ENCODE measurements around the gene ANKS6. TPM values are rescaled to one million over a fixed set of nuclear protein-coding genes. Genes with fewer than 3 reads are reported as not detected.

The ANKS6 gene
- total RNA-seq, 1 donor from 2014 or later: 26.7 TPM

DNA sequence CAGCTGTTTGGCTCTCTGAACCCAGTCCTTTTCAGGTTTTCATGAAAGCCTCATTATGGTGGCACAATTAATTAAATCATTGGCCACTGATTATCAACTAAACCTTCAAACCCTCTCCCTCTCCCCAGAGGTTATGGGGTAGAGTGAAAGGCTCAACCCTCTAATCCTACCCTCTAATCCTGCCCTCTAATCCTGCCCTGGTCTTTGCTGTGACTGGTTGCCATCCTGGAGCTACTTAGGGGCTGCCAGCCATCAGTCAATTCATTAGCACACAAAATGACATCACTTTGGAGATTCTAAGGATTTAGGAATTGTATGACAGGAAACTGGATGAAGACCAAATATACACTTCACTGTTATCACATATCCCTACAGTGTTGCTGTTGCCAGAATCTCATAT is 36.1 kb downstream of the ANKS6 start:
- no peak overlapping the region for H3K27ac ChIP-seq
- H3K27me3 ChIP-seq: no peaks in the 10 kb centered on the region
- H3K4me3 ChIP-seq: no peak overlapping the region
- DNase-seq: no peak
- ATAC-seq: no peak
- intact Hi-C loops (cut with DNase I): no loop called here
- H3K4me1 ChIP-seq: no peaks in the 10 kb centered on the region
- TF ChIP-seq, protein P1, sequence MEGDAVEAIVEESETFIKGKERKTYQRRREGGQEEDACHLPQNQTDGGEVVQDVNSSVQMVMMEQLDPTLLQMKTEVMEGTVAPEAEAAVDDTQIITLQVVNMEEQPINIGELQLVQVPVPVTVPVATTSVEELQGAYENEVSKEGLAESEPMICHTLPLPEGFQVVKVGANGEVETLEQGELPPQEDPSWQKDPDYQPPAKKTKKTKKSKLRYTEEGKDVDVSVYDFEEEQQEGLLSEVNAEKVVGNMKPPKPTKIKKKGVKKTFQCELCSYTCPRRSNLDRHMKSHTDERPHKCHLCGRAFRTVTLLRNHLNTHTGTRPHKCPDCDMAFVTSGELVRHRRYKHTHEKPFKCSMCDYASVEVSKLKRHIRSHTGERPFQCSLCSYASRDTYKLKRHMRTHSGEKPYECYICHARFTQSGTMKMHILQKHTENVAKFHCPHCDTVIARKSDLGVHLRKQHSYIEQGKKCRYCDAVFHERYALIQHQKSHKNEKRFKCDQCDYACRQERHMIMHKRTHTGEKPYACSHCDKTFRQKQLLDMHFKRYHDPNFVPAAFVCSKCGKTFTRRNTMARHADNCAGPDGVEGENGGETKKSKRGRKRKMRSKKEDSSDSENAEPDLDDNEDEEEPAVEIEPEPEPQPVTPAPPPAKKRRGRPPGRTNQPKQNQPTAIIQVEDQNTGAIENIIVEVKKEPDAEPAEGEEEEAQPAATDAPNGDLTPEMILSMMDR (IDR thresholded peaks at IDR 0.05): no peak
- no peaks in the 10 kb centered on the region for H3K9me3 ChIP-seq
- H3K36me3 ChIP-seq: peaks cover 6% of the 10 kb centered on the region

DNA sequence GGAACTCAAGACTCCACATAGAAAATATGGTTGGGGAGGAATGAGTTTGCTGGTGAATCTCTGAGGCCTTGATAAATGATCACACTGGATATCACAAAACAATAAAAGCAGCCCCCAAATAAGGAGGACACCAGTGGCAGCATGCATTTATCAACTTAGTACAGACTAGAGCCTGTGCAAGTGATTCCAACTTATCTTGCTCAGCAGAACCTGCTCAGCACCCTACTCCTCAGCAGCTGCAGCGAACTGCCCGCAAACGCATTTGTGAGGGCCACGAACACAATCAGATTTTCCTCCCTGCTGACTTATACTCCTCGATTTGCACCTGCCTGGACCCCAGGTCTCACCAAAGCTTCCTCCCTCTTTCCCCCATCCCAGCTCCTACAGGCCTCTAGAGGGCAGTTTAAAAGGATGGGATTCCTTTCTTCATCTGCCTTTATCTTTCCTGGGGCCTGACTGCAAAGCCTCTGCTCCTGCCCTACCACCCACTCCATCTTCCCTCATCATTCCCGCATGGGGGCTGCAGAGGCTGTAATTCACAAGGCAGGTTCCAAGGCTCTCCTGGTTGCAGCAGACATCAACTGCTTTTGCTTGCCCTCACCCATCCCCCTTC is 41.2 kb downstream of the ANKS6 start:
- intact Hi-C loops (cut with DNase I): no loop called here
- TF ChIP-seq, protein P1 (IDR thresholded peaks at IDR 0.05): no peak
- H3K36me3 ChIP-seq: peaks cover 14% of the 10 kb centered on the region

DNA sequence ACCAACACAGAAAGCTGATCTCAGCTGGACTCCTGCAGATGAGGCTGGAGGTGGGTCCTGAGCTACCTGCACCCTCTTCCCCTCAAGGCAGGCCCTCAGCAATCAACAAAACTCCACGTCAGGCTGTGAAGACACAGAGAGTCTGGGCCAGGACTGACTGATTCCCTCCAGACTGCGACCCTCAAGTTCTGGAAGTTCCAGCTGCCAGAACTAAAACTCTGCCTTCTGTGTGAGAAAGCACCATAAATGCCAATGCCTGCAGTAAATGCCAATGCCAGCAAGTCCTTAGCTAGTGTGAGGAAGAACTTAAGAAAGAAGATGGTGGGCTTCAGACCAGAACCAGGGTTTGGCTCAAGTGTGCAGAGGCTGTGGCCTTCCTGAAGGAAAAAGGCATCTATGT is 45.1 kb downstream of the ANKS6 start:
- intact Hi-C loops (cut with DNase I): no loop called here
- ATAC-seq (no peak), DNase-seq (no peak)
- H3K4me3 ChIP-seq: no peak overlapping the region
- H3K27ac ChIP-seq: no peak overlapping the region
- H3K9me3 ChIP-seq: no peaks in the 10 kb centered on the region
- H3K36me3 ChIP-seq: peaks cover 20% of the 10 kb centered on the region
- no peaks in the 10 kb centered on the region for H3K4me1 ChIP-seq
- TF ChIP-seq, protein P1 (IDR thresholded peaks at IDR 0.05): no peak
- H3K27me3 ChIP-seq: no peaks in the 10 kb centered on the region

More for the DNA sequence above, 41.2 kb downstream of the ANKS6 start:
- Histone ChIP-seq H3K27me3 (no peaks in the 10 kb centered on the region), H3K4me1 (no peaks in the 10 kb centered on the region), H3K4me3 (no peak overlapping the region), H3K27ac (no peak overlapping the region), H3K9me3 (no peaks in the 10 kb centered on the region)
- ATAC-seq (no peak), DNase-seq (no peak)

DNA sequence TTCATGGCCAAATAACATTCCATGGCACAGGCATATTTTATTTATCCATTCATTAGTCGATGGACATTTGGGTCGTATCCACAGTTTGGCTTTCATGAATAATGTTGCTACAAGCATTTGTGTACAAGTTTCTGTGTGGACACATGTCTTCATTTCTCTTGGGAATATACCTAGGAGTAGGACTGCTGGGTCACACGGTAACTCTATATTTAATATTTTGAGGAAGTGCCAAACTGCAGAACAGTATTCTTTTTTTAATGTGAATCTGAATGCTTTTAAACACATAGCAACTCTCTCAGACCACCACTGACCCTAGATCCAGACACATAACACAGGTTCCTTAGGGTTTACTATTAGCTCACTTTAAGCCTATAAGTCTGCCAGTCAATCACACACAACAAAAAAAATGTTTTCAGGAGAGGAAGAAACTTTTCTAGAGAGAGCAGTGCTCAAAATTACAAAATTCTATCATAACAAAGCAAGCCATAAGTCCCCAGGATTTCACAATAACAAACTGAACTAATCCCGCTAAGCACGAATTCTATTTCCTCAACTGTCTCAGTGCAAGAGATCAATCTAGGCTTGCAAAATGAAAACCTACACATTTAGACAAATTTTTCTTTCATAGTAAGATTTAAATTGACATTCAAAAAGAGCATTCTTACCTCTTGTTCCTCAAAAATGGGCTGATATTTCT is 45.8 kb downstream of the ANKS6 start:
- DNase-seq: no peak
- no peak overlapping the region for H3K4me3 ChIP-seq
- no peak for ATAC-seq
- intact Hi-C loops (cut with DNase I): no loop called here
- no peaks in the 10 kb centered on the region for H3K27me3 ChIP-seq
- TF ChIP-seq, protein P1 (IDR thresholded peaks at IDR 0.05): no peak
- H3K9me3 ChIP-seq: no peaks in the 10 kb centered on the region
- H3K4me1 ChIP-seq: no peaks in the 10 kb centered on the region
- peaks cover 18% of the 10 kb centered on the region for H3K36me3 ChIP-seq
- no peak overlapping the region for H3K27ac ChIP-seq

DNA sequence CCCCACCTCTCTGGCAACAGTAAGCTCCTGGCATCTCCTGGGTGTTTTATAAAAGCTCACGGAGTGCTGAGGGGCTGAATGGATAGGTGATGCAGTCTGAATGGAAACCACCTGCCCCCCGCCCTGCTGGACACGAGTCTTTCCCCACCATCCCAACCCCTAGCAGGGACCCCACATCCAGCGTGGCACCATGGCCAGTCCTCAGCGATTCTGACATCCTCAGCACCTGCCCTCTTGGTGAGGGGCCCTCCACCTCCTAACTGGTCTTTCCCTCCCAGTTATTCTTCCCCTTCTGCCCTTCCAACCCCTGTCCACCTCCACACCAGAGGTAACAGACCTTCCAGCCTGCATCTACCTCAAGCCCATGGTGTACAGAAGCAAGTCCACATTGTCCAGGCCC is 48.9 kb downstream of the ANKS6 start:
- Histone ChIP-seq H3K4me3 (no peak overlapping the region), H3K4me1 (no peaks in the 10 kb centered on the region), H3K9me3 (no peaks in the 10 kb centered on the region), H3K36me3 (peaks cover 32% of the 10 kb centered on the region), H3K27me3 (no peaks in the 10 kb centered on the region), H3K27ac (no peak overlapping the region)
- TF ChIP-seq, protein P1 (IDR thresholded peaks at IDR 0.05): no peak
- DNase-seq (no peak), ATAC-seq (no peak)
- intact Hi-C loops (cut with DNase I): no loop called here

Data from upper lobe of right lung (tissue), 1 donor.